Astrocyte of the cerebellum (primary cell): ENCODE data around the gene KCNN1.

ENCODE experiments used
- DNase-seq: peaks from one replicate; pipeline ENCODE4 v3.0.0-alpha.2; 2011; ENCODE audit warnings: low read depth
- H3K4me3 ChIP-seq: 2 replicates; pipeline ENCODE4 v1.5.1; 2011; ENCODE audit warnings: mild to moderate bottlenecking, low read depth, low read length, moderate library complexity
- in situ Hi-C: cut with HindIII; loops from 2 replicates; pipeline ENCODE4 v1.10.0; 2017; ENCODE audit warnings: low sequenced_read_pairs
- TF ChIP-seq, protein P1 (sequence below): IDR thresholded peaks from 2 replicates; pipeline ENCODE4 v1.5.1; 2012; ENCODE audit warnings: low read length, low read depth, moderate library complexity, mild to moderate bottlenecking; ENCODE audit errors: missing control alignments

The KCNN1 gene

DNA sequence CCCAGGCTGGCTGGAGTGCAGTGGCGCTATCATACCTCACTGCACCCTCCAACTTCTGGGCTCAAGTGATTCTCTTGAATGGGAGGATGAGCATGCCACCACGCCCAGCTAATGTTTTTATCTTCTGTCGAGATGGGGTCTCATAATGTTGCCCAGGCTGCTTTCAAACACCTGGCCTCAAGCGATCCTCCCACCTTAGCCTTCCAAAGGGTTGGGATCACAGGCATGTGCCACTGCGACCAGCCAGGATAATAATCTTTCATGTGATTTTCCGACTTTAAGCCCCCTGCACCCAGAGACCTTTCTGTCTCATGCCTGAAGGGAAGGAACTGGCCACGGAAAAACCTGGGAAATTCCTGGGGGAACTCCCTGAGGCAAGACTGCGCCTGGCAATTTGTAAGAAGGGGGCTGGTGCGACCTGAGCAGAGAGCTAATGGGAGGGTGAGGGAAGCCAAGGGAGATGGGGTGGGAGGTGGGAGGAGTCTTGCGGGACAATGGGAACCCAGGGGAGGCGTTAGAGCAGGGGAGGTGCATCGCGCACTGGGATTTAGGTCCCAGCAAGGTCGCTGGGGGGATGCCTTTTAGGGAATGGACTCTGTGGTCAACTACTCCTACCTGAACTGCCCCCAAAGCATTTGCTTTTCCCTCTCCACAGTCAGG is 35.2 kb upstream of the KCNN1 start:
- no peak for DNase-seq
- peak overlapping the region; percentile 81 for H3K4me3 ChIP-seq
- in situ Hi-C loops = no loop called here
- TF ChIP-seq, protein P1, sequence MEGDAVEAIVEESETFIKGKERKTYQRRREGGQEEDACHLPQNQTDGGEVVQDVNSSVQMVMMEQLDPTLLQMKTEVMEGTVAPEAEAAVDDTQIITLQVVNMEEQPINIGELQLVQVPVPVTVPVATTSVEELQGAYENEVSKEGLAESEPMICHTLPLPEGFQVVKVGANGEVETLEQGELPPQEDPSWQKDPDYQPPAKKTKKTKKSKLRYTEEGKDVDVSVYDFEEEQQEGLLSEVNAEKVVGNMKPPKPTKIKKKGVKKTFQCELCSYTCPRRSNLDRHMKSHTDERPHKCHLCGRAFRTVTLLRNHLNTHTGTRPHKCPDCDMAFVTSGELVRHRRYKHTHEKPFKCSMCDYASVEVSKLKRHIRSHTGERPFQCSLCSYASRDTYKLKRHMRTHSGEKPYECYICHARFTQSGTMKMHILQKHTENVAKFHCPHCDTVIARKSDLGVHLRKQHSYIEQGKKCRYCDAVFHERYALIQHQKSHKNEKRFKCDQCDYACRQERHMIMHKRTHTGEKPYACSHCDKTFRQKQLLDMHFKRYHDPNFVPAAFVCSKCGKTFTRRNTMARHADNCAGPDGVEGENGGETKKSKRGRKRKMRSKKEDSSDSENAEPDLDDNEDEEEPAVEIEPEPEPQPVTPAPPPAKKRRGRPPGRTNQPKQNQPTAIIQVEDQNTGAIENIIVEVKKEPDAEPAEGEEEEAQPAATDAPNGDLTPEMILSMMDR = no peak

GRCh38 chr19:17932485-17933338 is 34.2 kb upstream of the KCNN1 start, which contains the start of gene CCDC124:
CCDC124 (plus strand) TSS chr19:17933015; CDS start chr19:17936421, 3,406 bp downstream.
- peak within 1 kb of the TSS; percentile 81 for H3K4me3 ChIP-seq
- in situ Hi-C loops = no loop called here
- DNase-seq = peak; percentile 68
- TF ChIP-seq, protein P1 = peak; percentile 91

GRCh38 chr19:17933414-17934129 is 33.3 kb upstream of the KCNN1 start:
- H3K4me3 ChIP-seq = peak overlapping the region; percentile 81
- in situ Hi-C loops = no loop called here
- DNase-seq = no peak
- TF ChIP-seq, protein P1 = no peak

DNA sequence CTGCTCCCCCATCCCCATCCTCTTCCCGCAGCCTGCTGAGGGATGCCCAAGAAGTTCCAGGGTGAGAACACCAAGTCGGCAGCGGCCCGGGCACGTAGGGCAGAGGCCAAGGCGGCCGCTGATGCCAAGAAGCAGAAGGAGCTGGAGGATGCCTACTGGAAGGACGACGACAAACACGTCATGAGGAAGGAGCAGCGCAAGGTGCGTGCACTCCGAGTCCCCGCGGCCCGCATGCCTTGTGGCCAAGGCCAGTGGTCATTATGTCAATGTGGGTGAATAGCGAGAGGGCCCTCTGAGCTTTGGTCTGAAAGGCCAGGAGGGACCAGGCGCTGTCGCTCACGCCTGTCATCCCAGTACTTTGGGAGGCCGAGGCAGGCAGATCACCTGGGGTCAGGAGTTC is 30.5 kb upstream of the KCNN1 start:
- no peak for DNase-seq
- in situ Hi-C loops = no loop called here
- H3K4me3 ChIP-seq = no peak overlapping the region
- TF ChIP-seq, protein P1 = no peak

DNA sequence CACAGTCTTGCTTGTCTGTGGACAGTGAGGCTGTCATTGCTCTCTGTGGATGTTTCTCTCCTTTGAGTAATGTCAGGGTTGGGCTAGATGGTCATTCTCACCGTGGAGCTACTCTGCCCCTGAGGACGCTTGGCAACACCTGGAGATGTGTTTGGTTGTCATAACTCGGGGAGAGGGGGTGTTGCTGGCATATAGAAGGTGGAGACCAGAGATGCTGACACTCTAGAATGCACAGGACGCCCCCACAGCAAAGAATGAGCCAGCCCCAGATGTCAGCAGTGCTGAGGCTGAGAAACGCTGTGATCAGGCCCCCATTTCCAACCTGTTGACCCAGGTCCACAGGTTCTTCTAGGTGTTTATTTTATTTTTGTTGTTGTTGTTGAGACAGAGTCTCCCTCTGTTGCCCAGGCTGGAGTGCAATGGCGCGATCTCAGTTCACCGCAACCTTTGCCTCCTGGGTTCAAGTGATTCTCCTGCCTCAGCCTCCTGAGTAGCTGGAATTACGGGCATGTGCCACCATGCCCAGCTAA is 29.5 kb upstream of the KCNN1 start:
- H3K4me3 ChIP-seq = no peak overlapping the region
- TF ChIP-seq, protein P1 = no peak
- in situ Hi-C loops = no loop called here
- no peak for DNase-seq
